H1 (cell line): ENCODE results near the gene HIPK3. TPM values are rescaled to one million over a fixed set of nuclear protein-coding genes. Genes with fewer than 3 reads are reported as not detected.

Experiments used
- CTCF ChIA-PET: fragments of 300-600 bp; sonication (Branson Sonifier 250); formaldehyde crosslinking; loops from one replicate; lab custom pipeline; 2021; ENCODE audit not compliant: partially characterized antibody; lab: Charles Lee
- POLR2A ChIA-PET: fragments of 300-600 bp; sonication (Branson Sonifier 250); formaldehyde crosslinking; loops from one replicate; lab custom pipeline; 2021; ENCODE audit warnings: inconsistent platforms; ENCODE audit not compliant: partially characterized antibody; lab: Charles Lee
- DNase-seq, 2 experiments: peaks; one replicate each; pipeline versions ENCODE4 v3.0.0 to v3.0.0-alpha.2; 2010 to 2022; ENCODE audit warnings: low spot score in 2 of 2, low read depth in 1 of 2, mixed read lengths in 1 of 2
- FAIRE-seq: peaks from 2 replicates; lab custom pipeline; 2011; peaks lifted over from hg19 to GRCh38; lab: Jason Lieb, UNC
- H2AFZ ChIP-seq: 2 replicates; pipeline ENCODE4 v1.8.1; 2012; ENCODE audit warnings: low read length, inconsistent platforms
- H2AK5ac ChIP-seq: 2 replicates; pipeline ENCODE4 v1.6.1; 2013; ENCODE audit warnings: low read depth, low read length
- H2BK120ac ChIP-seq: replicated peaks from 2 replicates; pipeline ENCODE3; 2013; ENCODE audit warnings: low read depth, low read length, inconsistent platforms
- H2BK12ac ChIP-seq: 2 replicates; pipeline ENCODE4 v1.6.1; 2013; ENCODE audit warnings: low read depth, low read length
- H2BK15ac ChIP-seq: 2 replicates; pipeline ENCODE4 v1.6.1; 2013; ENCODE audit warnings: low read length
- H2BK20ac ChIP-seq: 2 replicates; pipeline ENCODE4 v1.6.1; 2013; ENCODE audit warnings: low read length
- H2BK5ac ChIP-seq: 2 replicates; pipeline ENCODE4 v1.6.1; 2013; ENCODE audit warnings: low read depth, low read length
- H3K14ac ChIP-seq: 2 replicates; pipeline ENCODE4 v1.6.1; 2013; ENCODE audit warnings: inconsistent platforms; ENCODE audit not compliant: insufficient read length
- H3K18ac ChIP-seq: 2 replicates; pipeline ENCODE4 v1.6.1; 2013; ENCODE audit warnings: low read length; ENCODE audit errors: extremely low read depth
- H3K23ac ChIP-seq: 2 replicates; pipeline ENCODE4 v1.6.1; 2013; ENCODE audit warnings: inconsistent platforms; ENCODE audit not compliant: insufficient read length
- H3K23me2 ChIP-seq: 2 replicates; pipeline ENCODE4 v1.6.1; 2013; ENCODE audit warnings: low read depth, low read length
- H3K27ac ChIP-seq: 2 replicates; pipeline ENCODE4 v1.6.1; 2011; ENCODE audit warnings: low read depth, low read length, inconsistent platforms
- H3K27me3 ChIP-seq, 4 experiments: replicated peaks in 1 of 4; 1 replicate in 1 of 4; 2 replicates in 3 of 4; pipeline versions ENCODE4 v1.6.1 to v1.8.1; 2011 to 2013; ENCODE audit warnings: low read length in 3 of 4, mild to moderate bottlenecking in 3 of 4, inconsistent platforms in 2 of 4, mixed read lengths in 2 of 4, moderate library complexity in 1 of 4; ENCODE audit not compliant: control insufficient read depth in 3 of 4, insufficient read depth in 3 of 4; ENCODE audit errors: extremely low read depth in 1 of 4
- H3K36me3 ChIP-seq, 4 experiments: 2 replicates each; pipeline versions ENCODE4 v1.6.1 to v1.8.1; 2011 to 2013; ENCODE audit warnings: mild to moderate bottlenecking in 4 of 4, low read length in 3 of 4, moderate library complexity in 2 of 4, control low read depth in 1 of 4, inconsistent platforms in 1 of 4; ENCODE audit not compliant: insufficient read depth in 4 of 4, control insufficient read depth in 2 of 4
- H3K4ac ChIP-seq: replicated peaks from 2 replicates; pipeline ENCODE3; 2013; ENCODE audit warnings: low read length, low read depth, mixed read lengths, inconsistent platforms; ENCODE audit not compliant: insufficient read length
- H3K4me1 ChIP-seq, 4 experiments: replicated peaks in 1 of 4; 1 replicate in 1 of 4; 2 replicates in 3 of 4; pipeline versions ENCODE4 v1.6.1 to v1.8.1; 2011 to 2013; ENCODE audit warnings: low read length in 3 of 4, inconsistent platforms in 2 of 4, mixed read lengths in 1 of 4; ENCODE audit not compliant: insufficient read depth in 4 of 4, control insufficient read depth in 3 of 4
- H3K4me2 ChIP-seq, 2 experiments: 2 replicates each; pipeline versions ENCODE4 v1.6.1 to v1.8.1; 2011 to 2013; ENCODE audit warnings: low read depth in 2 of 2, low read length in 2 of 2, control low read depth in 1 of 2, inconsistent platforms in 1 of 2, mild to moderate bottlenecking in 1 of 2; ENCODE audit not compliant: insufficient read depth in 1 of 2
- H3K4me3 ChIP-seq, 4 experiments: fragments of 200-600, 300-600 bp in 1 of 4; sonication (generic), shearing (Covaris generic), sonication (Bioruptor Twin) in 1 of 4; 2 replicates each; pipeline versions ENCODE4 v1.5.1 to v1.8.1; 2011 to 2016; ENCODE audit warnings: low read length in 4 of 4, low read depth in 3 of 4, control low read depth in 2 of 4, inconsistent platforms in 2 of 4, mild to moderate bottlenecking in 2 of 4, mixed read lengths in 1 of 4, moderate library complexity in 1 of 4; ENCODE audit not compliant: insufficient read depth in 2 of 4; ENCODE audit errors: extremely low read depth in 1 of 4
- H3K56ac ChIP-seq: replicated peaks from 2 replicates; pipeline ENCODE3; 2013; ENCODE audit warnings: low read depth, mild to moderate bottlenecking, mixed read lengths, low read length, inconsistent platforms; ENCODE audit not compliant: insufficient read length
- H3K79me1 ChIP-seq: 2 replicates; pipeline ENCODE4 v1.6.1; 2013; ENCODE audit warnings: low read depth, low read length, control low read depth
- H3K79me2 ChIP-seq, 2 experiments: 2 replicates each; pipeline versions ENCODE4 v1.6.1 to v1.8.1; 2012 to 2013; ENCODE audit warnings: low read length in 2 of 2, mild to moderate bottlenecking in 2 of 2, inconsistent platforms in 1 of 2; ENCODE audit not compliant: insufficient read depth in 2 of 2, control insufficient read depth in 1 of 2
- H3K9ac ChIP-seq, 4 experiments: replicated peaks in 1 of 4; 1 replicate in 1 of 4; 2 replicates in 3 of 4; pipeline versions ENCODE4 v1.6.1 to v1.8.1; 2011 to 2013; ENCODE audit warnings: low read depth in 3 of 4, low read length in 3 of 4, control low read depth in 2 of 4, mild to moderate bottlenecking in 2 of 4, moderate library complexity in 2 of 4, inconsistent platforms in 1 of 4; ENCODE audit errors: extremely low read depth in 1 of 4
- H3K9me3 ChIP-seq, 2 experiments: 2 replicates each; pipeline versions ENCODE4 v1.6.1 to v1.8.1; 2012 to 2013; ENCODE audit warnings: mild to moderate bottlenecking in 2 of 2, moderate library complexity in 2 of 2, control low read depth in 1 of 2, inconsistent platforms in 1 of 2, low read depth in 1 of 2, low read length in 1 of 2, mixed read lengths in 1 of 2; ENCODE audit not compliant: insufficient read depth in 2 of 2
- H4K20me1 ChIP-seq, 2 experiments: replicated peaks in 1 of 2; 2 replicates each; pipeline versions ENCODE3 to v1.8.1; 2011 to 2013; ENCODE audit warnings: inconsistent platforms in 2 of 2, low read length in 2 of 2, mild to moderate bottlenecking in 1 of 2; ENCODE audit not compliant: insufficient read depth in 2 of 2, control insufficient read depth in 1 of 2
- H4K5ac ChIP-seq: 2 replicates; pipeline ENCODE4 v1.6.1; 2013; ENCODE audit warnings: low read length, low read depth, mixed read lengths, inconsistent platforms; ENCODE audit not compliant: insufficient read length
- H4K8ac ChIP-seq: 2 replicates; pipeline ENCODE4 v1.8.0; 2013; ENCODE audit warnings: mild to moderate bottlenecking, moderate library complexity, low read length, inconsistent platforms; ENCODE audit not compliant: insufficient read depth; ENCODE audit errors: extremely low read depth
- H4K91ac ChIP-seq: replicated peaks from 2 replicates; pipeline ENCODE3; 2013; ENCODE audit warnings: low read length, mixed read lengths, inconsistent platforms; ENCODE audit not compliant: insufficient read length
- BRCA1 ChIP-seq: IDR thresholded peaks from 2 replicates; pipeline ENCODE4 v1.6.1; 2012; ENCODE audit warnings: low read depth, low read length, improper control_type of control experiment
- CHD1 ChIP-seq: IDR thresholded peaks from 2 replicates; pipeline ENCODE4 v1.6.1; 2012; ENCODE audit warnings: low read depth, low read length, improper control_type of control experiment
- CTBP2 ChIP-seq: IDR thresholded peaks from 2 replicates; pipeline ENCODE4 v1.7.0; 2011; ENCODE audit warnings: borderline replicate concordance, mild to moderate bottlenecking, moderate library complexity, mixed read lengths, low read length; ENCODE audit not compliant: insufficient read depth, insufficient read length
- EGR1 ChIP-seq: IDR thresholded peaks from 2 replicates; pipeline ENCODE4 v1.6.1; 2011; ENCODE audit warnings: low read depth, low read length, borderline replicate concordance
- HDAC6 ChIP-seq: IDR thresholded peaks from one replicate; pipeline ENCODE4 v1.7.1; 2012; ENCODE audit warnings: low read depth, mild to moderate bottlenecking, inconsistent platforms, low read length, moderate library complexity
- JUN ChIP-seq: IDR thresholded peaks from 2 replicates; pipeline ENCODE4 v1.6.1; 2011; ENCODE audit warnings: low read depth, mild to moderate bottlenecking, improper control_type of control experiment, low read length
- KDM4A ChIP-seq: IDR thresholded peaks from one replicate; pipeline ENCODE4 v1.7.1; 2012; ENCODE audit warnings: low read depth, mild to moderate bottlenecking, moderate library complexity, low read length, inconsistent platforms; ENCODE audit not compliant: severe bottlenecking
- MAFK ChIP-seq: IDR thresholded peaks from 2 replicates; pipeline ENCODE4 v1.6.1; 2012; ENCODE audit warnings: low read depth, mild to moderate bottlenecking, improper control_type of control experiment, low read length
- POLR2AphosphoS5 ChIP-seq: IDR thresholded peaks from 2 replicates; pipeline ENCODE4 v1.6.1; 2011; ENCODE audit warnings: low read depth, low read length
- RAD21 ChIP-seq, 2 experiments: IDR thresholded peaks in 1 of 2; conservative IDR thresholded peaks in 1 of 2; 2 replicates each; pipeline ENCODE4 v1.6.1; 2011; ENCODE audit warnings: low read depth in 2 of 2, low read length in 2 of 2, improper control_type of control experiment in 1 of 2, inconsistent platforms in 1 of 2, mild to moderate bottlenecking in 1 of 2, moderate library complexity in 1 of 2
- SP2 ChIP-seq: IDR thresholded peaks from 2 replicates; pipeline ENCODE4 v1.6.1; 2012; ENCODE audit warnings: mild to moderate bottlenecking, low read length, inconsistent platforms
- SP4 ChIP-seq: IDR thresholded peaks from 2 replicates; pipeline ENCODE4 v1.6.1; 2012; ENCODE audit warnings: low read length, inconsistent platforms
- TBP ChIP-seq: IDR thresholded peaks from 2 replicates; pipeline ENCODE4 v1.6.1; 2011; ENCODE audit warnings: low read depth, low read length, improper control_type of control experiment
- TEAD4 ChIP-seq: IDR thresholded peaks from 2 replicates; pipeline ENCODE4 v1.6.1; 2012; ENCODE audit warnings: low read depth, low read length, inconsistent platforms, mixed read lengths
- YY1 ChIP-seq: IDR thresholded peaks from 2 replicates; pipeline ENCODE4 v1.6.1; 2011; ENCODE audit warnings: low read depth, mild to moderate bottlenecking, low read length
- WGBS, 2 experiments: shearing (Covaris generic) in 1 of 2; methylation state at CpG; one replicate each; pipeline versions ENCODE4 v1.1.6 to v1.1.7; 2013 to 2015; ENCODE audit warnings: low lambda C conversion rate in 2 of 2, mixed read lengths in 2 of 2, inconsistent platforms in 1 of 2, low coverage in 1 of 2, missing lambda C conversion rate in 1 of 2; ENCODE audit not compliant: insufficient replicate concordance in 2 of 2, insufficient coverage in 1 of 2, insufficient read length in 1 of 2; ENCODE audit errors: extremely low coverage in 1 of 2, missing lambda C conversion rate in 1 of 2; 5-methylcytosine and 5-hydroxymethylcytosine counted together
- polyA plus RNA-seq, 7 experiments: library from polyadenylated mRNA; depleted of rRNA in 3 of 7; stranded (reverse) in 5 of 7; unstranded in 2 of 7; fragments of >200 nt in 5 of 7; fragments of 200-250 nt in 2 of 7; gene quantifications; 1 replicate in 5 of 7; 2 replicates in 1 of 7; 4 replicates in 1 of 7; pipeline versions ENCODE4 v1.2.1 to v1.2.3, GENCODE V29; 2011 to 2013; ENCODE audit warnings: missing spikeins in 2 of 7, mixed read lengths in 2 of 7
- total RNA-seq: library from RNA; stranded (reverse); fragmentation: NEBNext Ultra II Directional; extraction: Animal tissue kit (Norgen Biotek cat#: 25700); gene quantifications from 2 replicates; pipeline ENCODE4 v1.2.1, GENCODE V29; 2021
- TF ChIP-seq, protein P1 (sequence below): IDR thresholded peaks from 2 replicates; pipeline ENCODE4 v1.6.1; 2012; ENCODE audit warnings: inconsistent platforms

The HIPK3 gene
- total and polyA plus RNA-seq, 2 of the 8 experiments (the other 6 are each of a cell fraction or from before 2014, with no cell fraction given): 5.0 to 22.3 TPM

DNA sequence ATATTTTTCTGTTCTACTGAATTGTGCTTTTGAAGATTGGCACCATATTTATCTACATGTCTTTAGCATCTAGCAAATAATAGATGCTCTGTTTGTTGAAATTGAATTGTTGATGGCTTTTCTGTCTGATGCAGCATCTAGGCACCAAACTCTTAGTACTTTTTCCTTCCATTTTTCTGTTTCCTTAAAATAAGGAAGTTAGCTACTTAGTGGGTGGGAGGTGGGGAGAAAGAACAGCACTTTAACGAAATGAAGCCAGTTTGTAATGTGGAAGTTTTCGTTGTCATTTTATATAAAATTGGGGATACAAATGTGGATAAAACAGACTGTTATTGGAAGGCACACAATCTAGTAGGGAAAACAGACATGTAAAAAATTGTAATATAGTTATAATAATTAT is 76.6 kb downstream of the HIPK3 start:
- no peak overlapping the region for H3K56ac ChIP-seq
- H3K79me2 ChIP-seq: no peaks in the 10 kb centered on the region
- no peak overlapping the region for H2BK15ac ChIP-seq
- H4K20me1 ChIP-seq: no peaks in the 10 kb centered on the region
- no peak overlapping the region for H2AFZ ChIP-seq
- no peaks in the 10 kb centered on the region for H3K23me2 ChIP-seq
- H3K4me1 ChIP-seq: no peaks in the 10 kb centered on the region
- no peak overlapping the region for H3K23ac ChIP-seq
- H3K9ac ChIP-seq: no peak overlapping the region
- H3K4ac ChIP-seq: no peak overlapping the region
- no peak overlapping the region for H4K91ac ChIP-seq
- H2AK5ac ChIP-seq: no peak overlapping the region
- ChIA-PET POLR2A (no interaction called here), CTCF (interaction anchor here (0.5 to 2.5 kb wide), 4 partner anchors 8 to 168 kb away, joined by 3 to 9 read pairs (median 6); no protein-coding TSS in a partner anchor)
- H3K27me3 ChIP-seq: no peaks in the 10 kb centered on the region
- no peak overlapping the region for H4K8ac ChIP-seq
- H3K27ac ChIP-seq: no peak overlapping the region
- no peak overlapping the region for H3K14ac ChIP-seq
- no peak for DNase-seq
- no peak overlapping the region for H2BK12ac ChIP-seq
- H3K18ac ChIP-seq: no peak overlapping the region
- FAIRE-seq: no peak
- H3K4me3 ChIP-seq: no peak overlapping the region
- H2BK120ac ChIP-seq: no peak overlapping the region
- no peak overlapping the region for H2BK20ac ChIP-seq
- H3K36me3 ChIP-seq: peaks cover 0 to 3% (median 0%) of the 10 kb centered on the region in 4 experiments; a peak in 1 of 8 replicates
- no peak overlapping the region for H2BK5ac ChIP-seq
- H3K9me3 ChIP-seq: no peaks in the 10 kb centered on the region
- no peak overlapping the region for H3K4me2 ChIP-seq
- 83% methylated on average over 2 of the region's 2 CpGs; no CpG with 5 or more reads in 1 of the 2 experiments for WGBS, 2 experiments
- H3K79me1 ChIP-seq: no peaks in the 10 kb centered on the region; the same call in 1 of the 2 replicates
- H4K5ac ChIP-seq: no peak overlapping the region
- TF ChIP-seq HDAC6 (no peak), CTBP2 (no peak), RAD21 (IDR thresholded peaks at IDR 0.05 in 1 of 2, conservative IDR thresholded peaks at IDR 0.05 in 1 of 2; ENCODE audit: low read depth in 2 of 2, low read length in 2 of 2) (no peak), EGR1 (no peak), CHD1 (no peak), JUN (no peak), TEAD4 (no peak), TBP (no peak), MAFK (no peak), SP4 (no peak), SP2 (no peak), YY1 (no peak), BRCA1 (no peak), KDM4A (no peak), POLR2AphosphoS5 (no peak)
- TF ChIP-seq, protein P1, sequence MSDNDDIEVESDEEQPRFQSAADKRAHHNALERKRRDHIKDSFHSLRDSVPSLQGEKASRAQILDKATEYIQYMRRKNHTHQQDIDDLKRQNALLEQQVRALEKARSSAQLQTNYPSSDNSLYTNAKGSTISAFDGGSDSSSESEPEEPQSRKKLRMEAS: no peak
